CD4-positive, alpha-beta T cell (primary cell): ENCODE results near the gene STRA8. TPM values are rescaled to one million over a fixed set of nuclear protein-coding genes. Genes with fewer than 3 reads are reported as not detected.

Experiments used
- ATAC-seq: fragments of 200-7000 bp; cut with Tn5 transposase; one replicate; pipeline ENCODE4 v1.10.0; 2022; ENCODE audit warnings: mild to moderate bottlenecking; ENCODE audit not compliant: poor library complexity
- CTCF ChIA-PET: fragments of 350-600 bp; sonication (Branson Sonifier 250); formaldehyde crosslinking; loops from one replicate; lab custom pipeline; 2021; ENCODE audit warnings: antibody characterized with exemption, inconsistent platforms; lab: Charles Lee
- POLR2A ChIA-PET: fragments of 350-600 bp; sonication (Branson Sonifier 250); formaldehyde crosslinking; loops from one replicate; lab custom pipeline; 2021; ENCODE audit warnings: antibody characterized with exemption, inconsistent platforms; lab: Charles Lee
- DNase-seq, 14 experiments: peaks; one replicate each; pipeline ENCODE4 v3.0.0-alpha.2; 2013 to 2020; ENCODE audit warnings: mixed read lengths in 2 of 14
- H3K27ac ChIP-seq, 2 donors: one replicate each; pipeline versions ENCODE4 v1.5.1 to v1.7.0; 2013; ENCODE audit warnings: low read length in 2 of 2, low read depth in 1 of 2, mild to moderate bottlenecking in 1 of 2
- H3K27me3 ChIP-seq, 2 experiments: 1 replicate in 1 of 2; 2 replicates in 1 of 2; pipeline versions ENCODE4 v1.6.1 to v1.7.0; 2013; ENCODE audit warnings: low read length in 2 of 2, control low read depth in 1 of 2, mild to moderate bottlenecking in 1 of 2, moderate library complexity in 1 of 2; ENCODE audit not compliant: insufficient read depth in 2 of 2, control insufficient read depth in 1 of 2
- H3K36me3 ChIP-seq: one replicate; pipeline ENCODE4 v1.6.1; 2013; ENCODE audit warnings: low read length, control low read depth; ENCODE audit not compliant: insufficient read depth
- H3K4me1 ChIP-seq: one replicate; pipeline ENCODE4 v1.6.1; 2013; ENCODE audit warnings: low read length, control low read depth; ENCODE audit not compliant: insufficient read depth
- H3K4me3 ChIP-seq: one replicate; pipeline ENCODE4 v1.5.1; 2013; ENCODE audit warnings: mild to moderate bottlenecking, low read length, moderate library complexity
- H3K9me3 ChIP-seq, 2 experiments: 1 replicate in 1 of 2; 2 replicates in 1 of 2; pipeline versions ENCODE4 v1.6.1 to v1.7.0; 2013; ENCODE audit warnings: low read length in 2 of 2, mild to moderate bottlenecking in 2 of 2, control low read depth in 1 of 2, moderate library complexity in 1 of 2; ENCODE audit not compliant: control insufficient read depth in 1 of 2, insufficient read depth in 1 of 2
- H3K27ac Mint-ChIP-seq: one replicate; pipeline ENCODE4 v1.8.0; 2020; ENCODE audit warnings: mixed read lengths
- H3K27me3 Mint-ChIP-seq: one replicate; pipeline ENCODE4 v1.8.0; 2021; ENCODE audit warnings: mixed read lengths
- H3K36me3 Mint-ChIP-seq: one replicate; pipeline ENCODE4 v1.8.0; 2021; ENCODE audit warnings: low read depth, mixed read lengths
- H3K4me1 Mint-ChIP-seq: one replicate; pipeline ENCODE4 v1.8.0; 2021; ENCODE audit warnings: low read depth, mixed read lengths
- H3K4me3 Mint-ChIP-seq: one replicate; pipeline ENCODE4 v1.8.0; 2020; ENCODE audit warnings: mild to moderate bottlenecking, mixed read lengths
- H3K9me3 Mint-ChIP-seq: one replicate; pipeline ENCODE4 v1.8.0; 2020; ENCODE audit warnings: mixed read lengths
- intact Hi-C, 2 experiments: fragments of 100-400 bp; cut with DNase I in 1 of 2; cut with micrococcal nuclease in 1 of 2; formaldehyde crosslinking; loops; one replicate each; pipeline versions ENCODE4 v1.15.1 to v1.9.0; 2023 to 2025; cut with DNase I, micrococcal nuclease
- microRNA-seq: library from miRNA; unstranded; fragments of <30 nt; microRNA quantifications from one replicate; pipeline ENCODE4 v1.2.0, GENCODE V29; 2021; ENCODE audit warnings: borderline microRNAs expressed, borderline replicate concordance
- total RNA-seq, 174 experiments: library from RNA in 2 of 174; stranded (reverse) in 2 of 174; gene quantifications; one replicate each; pipeline ENCODE4 v1.2.3 and lab custom pipeline; 2021 to 2026
- TF ChIP-seq, protein P1 (sequence below): fragments of 200-600 bp; IDR thresholded peaks from one replicate; pipeline ENCODE4 v1.8.0; 2022; ENCODE audit warnings: antibody characterized with exemption, mild to moderate bottlenecking

STRA8 gene
- total RNA-seq, 2 experiments from 2014 or later, result not detected

DNA sequence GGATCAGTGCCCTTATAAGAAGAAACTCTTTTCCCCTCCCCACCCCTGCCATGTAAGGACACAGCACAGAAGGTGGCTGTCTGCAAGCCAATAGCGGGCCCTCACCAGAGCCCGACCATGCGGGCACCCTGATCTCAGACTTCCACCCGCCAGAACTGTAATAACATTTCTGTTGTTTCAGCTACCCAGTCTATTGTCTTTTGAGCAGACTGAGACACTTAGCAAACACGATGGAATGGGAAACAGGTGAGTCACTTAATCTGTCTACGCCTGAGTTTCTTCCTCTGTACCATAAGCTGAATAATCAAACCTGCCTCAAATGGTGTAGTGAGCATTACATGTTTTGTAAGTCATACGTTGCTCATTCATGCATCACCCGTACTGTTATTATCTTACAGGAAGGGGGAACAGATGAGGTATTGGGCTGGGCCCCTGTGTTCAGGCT is 58.2 kb downstream of the STRA8 start:
- Histone ChIP-seq H3K27ac (no peak overlapping the region), H3K9me3 (no peaks in the 10 kb centered on the region), H3K27me3 (no peaks in the 10 kb centered on the region), H3K36me3 (no peaks in the 10 kb centered on the region), H3K4me3 (no peak overlapping the region), H3K4me1 (no peaks in the 10 kb centered on the region)
- Mint-ChIP-seq H3K4me1 (no peaks in the 10 kb centered on the region), H3K27me3 (no peaks in the 10 kb centered on the region), H3K9me3 (no peaks in the 10 kb centered on the region), H3K36me3 (no peaks in the 10 kb centered on the region), H3K27ac (no peak overlapping the region), H3K4me3 (no peak overlapping the region)
- TF ChIP-seq, protein P1, sequence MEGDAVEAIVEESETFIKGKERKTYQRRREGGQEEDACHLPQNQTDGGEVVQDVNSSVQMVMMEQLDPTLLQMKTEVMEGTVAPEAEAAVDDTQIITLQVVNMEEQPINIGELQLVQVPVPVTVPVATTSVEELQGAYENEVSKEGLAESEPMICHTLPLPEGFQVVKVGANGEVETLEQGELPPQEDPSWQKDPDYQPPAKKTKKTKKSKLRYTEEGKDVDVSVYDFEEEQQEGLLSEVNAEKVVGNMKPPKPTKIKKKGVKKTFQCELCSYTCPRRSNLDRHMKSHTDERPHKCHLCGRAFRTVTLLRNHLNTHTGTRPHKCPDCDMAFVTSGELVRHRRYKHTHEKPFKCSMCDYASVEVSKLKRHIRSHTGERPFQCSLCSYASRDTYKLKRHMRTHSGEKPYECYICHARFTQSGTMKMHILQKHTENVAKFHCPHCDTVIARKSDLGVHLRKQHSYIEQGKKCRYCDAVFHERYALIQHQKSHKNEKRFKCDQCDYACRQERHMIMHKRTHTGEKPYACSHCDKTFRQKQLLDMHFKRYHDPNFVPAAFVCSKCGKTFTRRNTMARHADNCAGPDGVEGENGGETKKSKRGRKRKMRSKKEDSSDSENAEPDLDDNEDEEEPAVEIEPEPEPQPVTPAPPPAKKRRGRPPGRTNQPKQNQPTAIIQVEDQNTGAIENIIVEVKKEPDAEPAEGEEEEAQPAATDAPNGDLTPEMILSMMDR, result no peak
- ChIA-PET POLR2A (no interaction called here), CTCF (no interaction called here)
- ATAC-seq, result no peak
- intact Hi-C loops, result no loop called here
- no peak for DNase-seq

DNA sequence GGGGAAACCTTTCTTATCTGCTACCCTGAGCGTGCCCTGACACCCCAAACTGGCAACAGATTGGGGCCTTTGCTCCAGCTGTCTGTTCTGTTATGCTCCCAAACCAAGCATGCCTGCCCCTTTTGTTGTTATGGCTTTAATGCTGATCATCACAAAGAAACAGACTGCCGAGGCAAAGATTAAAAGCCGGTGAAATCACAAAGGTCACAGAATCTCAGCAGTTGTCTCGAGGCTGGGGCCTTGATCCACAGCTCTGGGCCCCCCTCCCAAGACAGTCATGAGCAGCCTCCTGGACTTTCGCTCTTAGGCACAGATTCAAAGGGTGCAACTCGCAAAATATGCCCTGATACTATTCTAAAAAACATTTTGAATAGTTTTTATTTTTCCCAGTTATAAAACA is 65.6 kb downstream of the STRA8 start:
- Mint-ChIP-seq H3K36me3 (no peaks in the 10 kb centered on the region), H3K4me3 (no peak overlapping the region), H3K4me1 (no peaks in the 10 kb centered on the region), H3K27me3 (no peaks in the 10 kb centered on the region), H3K27ac (no peak overlapping the region), H3K9me3 (no peaks in the 10 kb centered on the region)
- ATAC-seq (no peak), DNase-seq (no peak)
- CTCF ChIA-PET, result no interaction called here
- POLR2A ChIA-PET, result no interaction called here
- H3K4me1 ChIP-seq, result no peaks in the 10 kb centered on the region
- intact Hi-C loops, result no loop called here
- no peak overlapping the region for H3K4me3 ChIP-seq
- TF ChIP-seq, protein P1, result no peak
- H3K27ac ChIP-seq, result no peak overlapping the region
- no peaks in the 10 kb centered on the region for H3K27me3 ChIP-seq
- H3K36me3 ChIP-seq, result no peaks in the 10 kb centered on the region
- H3K9me3 ChIP-seq, result no peaks in the 10 kb centered on the region

DNA sequence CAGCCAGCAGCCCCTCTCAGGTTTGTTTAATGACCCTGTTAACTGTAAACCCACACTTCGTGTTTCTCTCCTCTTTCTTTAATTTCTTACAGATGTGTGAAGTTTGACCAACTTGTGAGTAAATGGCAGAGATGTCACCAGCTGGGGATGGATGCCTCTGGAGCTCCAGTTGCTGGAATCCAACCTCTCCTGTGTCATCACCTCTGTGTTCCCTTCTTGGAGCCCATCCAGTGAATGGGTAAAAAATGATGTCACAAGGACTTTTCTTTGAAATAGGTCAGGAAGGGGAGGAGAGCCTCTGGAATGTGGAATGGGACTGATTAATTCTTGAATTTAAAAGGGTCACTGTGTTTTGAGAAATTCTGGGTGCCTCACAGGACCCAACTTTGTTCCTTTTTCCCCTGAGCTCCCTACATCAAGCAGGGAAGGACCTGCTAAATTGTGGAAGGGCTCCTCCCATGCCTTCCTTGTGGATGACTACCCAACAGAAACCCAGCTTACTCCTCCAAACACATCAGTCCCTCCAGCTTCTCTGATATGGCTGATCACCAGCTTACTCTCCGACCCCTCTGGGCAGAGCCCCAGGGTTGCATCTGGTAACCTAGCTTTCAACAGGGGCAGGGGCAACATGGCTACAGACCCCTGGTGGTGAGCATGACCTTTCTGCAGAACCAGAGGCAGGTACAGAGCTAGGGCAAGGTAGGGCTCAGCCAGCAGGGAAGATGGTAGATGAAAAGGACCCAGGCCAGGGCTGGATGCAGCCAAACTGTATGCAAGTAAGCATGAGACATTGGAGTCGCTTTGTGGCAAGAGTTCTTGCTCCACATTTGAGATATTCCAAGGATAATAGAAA is 67.5 kb downstream of the STRA8 start:
- Histone ChIP-seq H3K4me3 (no peak overlapping the region), H3K27ac (no peak overlapping the region), H3K27me3 (no peaks in the 10 kb centered on the region), H3K4me1 (no peaks in the 10 kb centered on the region), H3K9me3 (no peaks in the 10 kb centered on the region), H3K36me3 (no peaks in the 10 kb centered on the region)
- Mint-ChIP-seq H3K27ac (no peak overlapping the region), H3K9me3 (no peaks in the 10 kb centered on the region), H3K27me3 (no peaks in the 10 kb centered on the region), H3K4me3 (no peak overlapping the region), H3K36me3 (no peaks in the 10 kb centered on the region), H3K4me1 (no peaks in the 10 kb centered on the region)
- no peak for ATAC-seq
- DNase-seq, result no peak
- TF ChIP-seq, protein P1, result no peak
- ChIA-PET CTCF (no interaction called here), POLR2A (no interaction called here)
- intact Hi-C loops, result no loop called here

Small RNAs within 50 kb of the gene (microRNA-seq; reads per million reads assigned to microRNA genes)
- gene MIR6509, result not detected

Other genes with a start within 250 kb of the STRA8 start
- 1 to 10 TPM; 2.2 to 2.5 TPM for gene AGBL3, start 247.3 kb upstream of the STRA8 start, total RNA-seq
- gene TMEM140, start 85.8 kb upstream of the STRA8 start, total RNA-seq, result 10 to 100 TPM; 27.7 to 32.2 TPM
- gene CYREN, start 63.1 kb upstream of the STRA8 start, total RNA-seq, result 10 to 100 TPM; 14.0 to 15.8 TPM
- 10 to 100 TPM; 39.9 to 41.7 TPM for gene WDR91, start 22.3 kb upstream of the STRA8 start, total RNA-seq